GM21360 (cell line): ENCODE measurements around the gene RPS6KA2.

Source experiments
- ATAC-seq: cut with Tn5 transposase; IDR thresholded peaks from one replicate; pipeline ENCODE4 v1.9.1; 2021; ENCODE audit warnings: mild to moderate bottlenecking, moderate library complexity; ENCODE audit not compliant: unreplicated experiment

RPS6KA2 gene

GRCh38 chr6:166473886-166474571 lies 153.0 kb downstream of the RPS6KA2 start:
- ATAC-seq, result no peak

GRCh38 chr6:166472636-166473035 lies 154.4 kb downstream of the RPS6KA2 start:
- no peak for ATAC-seq

- ATAC-seq, result no peak
Measured at GRCh38 chr6:166471797-166472260, 155.2 kb downstream of the RPS6KA2 start.

- ATAC-seq, result no peak
Measured at GRCh38 chr6:166470863-166471410, 156.1 kb downstream of the RPS6KA2 start.

- no peak for ATAC-seq
Measured at GRCh38 chr6:166470029-166470862, 156.8 kb downstream of the RPS6KA2 start.

GRCh38 chr6:166469426-166469961 lies 157.6 kb downstream of the RPS6KA2 start:
- no peak for ATAC-seq

- ATAC-seq, result no peak
Measured at GRCh38 chr6:166467436-166468000, 159.5 kb downstream of the RPS6KA2 start.

GRCh38 chr6:166466178-166467122 lies 160.6 kb downstream of the RPS6KA2 start:
- no peak for ATAC-seq

GRCh38 chr6:166465671-166466087 lies 161.4 kb downstream of the RPS6KA2 start:
- ATAC-seq, result no peak

- ATAC-seq, result no peak
Measured at GRCh38 chr6:166465003-166465399, 162.1 kb downstream of the RPS6KA2 start.

- ATAC-seq, result no peak
Measured at GRCh38 chr6:166464068-166465002, 162.7 kb downstream of the RPS6KA2 start.

- ATAC-seq, result no peak
Measured at GRCh38 chr6:166463359-166464067, 163.5 kb downstream of the RPS6KA2 start.

GRCh38 chr6:166462461-166463135 lies 164.5 kb downstream of the RPS6KA2 start:
- ATAC-seq, result no peak

GRCh38 chr6:166461821-166462460 lies 165.1 kb downstream of the RPS6KA2 start:
- ATAC-seq, result no peak

GRCh38 chr6:166460473-166461437 lies 166.3 kb downstream of the RPS6KA2 start:
- ATAC-seq, result no peak

- ATAC-seq, result no peak
Measured at GRCh38 chr6:166459906-166460305, 167.1 kb downstream of the RPS6KA2 start.
